PC-3 (cell line): ENCODE measurements around the gene LHFPL6. TPM values are rescaled to one million over a fixed set of nuclear protein-coding genes. Genes with fewer than 3 reads are reported as not detected.

Source experiments
- ATAC-seq: fragments of 200-7000 bp; cut with Tn5 transposase; 2 replicates; pipeline ENCODE4 v1.9.1; 2020; ENCODE audit warnings: mild to moderate bottlenecking, moderate library complexity
- BruUV-seq: library from RNA; stranded (reverse); fragments of 400-500 nt; replicated peaks from 2 replicates; lab custom pipeline; 2021; lab: Mats Ljungman, UMichigan
- CTCF ChIA-PET: fragments of 300-600 bp; sonication (Branson Sonifier 250); formaldehyde crosslinking; loops from one replicate; lab custom pipeline; 2022; ENCODE audit warnings: antibody characterized with exemption; lab: Charles Lee
- POLR2A ChIA-PET: fragments of 300-600 bp; sonication (Branson Sonifier 250); formaldehyde crosslinking; loops from one replicate; lab custom pipeline; 2022; ENCODE audit warnings: antibody characterized with exemption; ENCODE audit not compliant: unreplicated experiment; lab: Charles Lee
- DNase-seq: peaks from one replicate; pipeline ENCODE4 v3.0.0-alpha.2; 2015
- H2AFZ ChIP-seq: fragments of 300-600 bp; sonication (generic); 2 replicates; pipeline ENCODE4 v1.6.0; 2016; ENCODE audit warnings: antibody characterized with exemption, low read length
- H3F3A ChIP-seq: fragments of 300-600 bp; sonication (generic); one replicate; pipeline ENCODE4 v1.6.0; 2017; ENCODE audit warnings: antibody characterized with exemption, low read length, control low read depth, mild to moderate bottlenecking; ENCODE audit not compliant: unreplicated experiment
- H3K27ac ChIP-seq: fragments of 300-600 bp; sonication (generic); 2 replicates; pipeline ENCODE4 v1.5.1; 2016; ENCODE audit warnings: mild to moderate bottlenecking, low read length
- H3K27me3 ChIP-seq: fragments of 300-600 bp; sonication (generic); 2 replicates; pipeline ENCODE4 v1.6.1; 2016; ENCODE audit warnings: low read length, mixed read lengths
- H3K36me3 ChIP-seq: fragments of 300-600 bp; sonication (generic); 2 replicates; pipeline ENCODE4 v1.6.1; 2016; ENCODE audit warnings: low read depth, mixed run types, low read length, mixed read lengths
- H3K4me1 ChIP-seq: fragments of 300-600 bp; sonication (generic); 2 replicates; pipeline ENCODE4 v1.5.1; 2016; ENCODE audit warnings: low read length; ENCODE audit not compliant: insufficient read depth
- H3K4me2 ChIP-seq: fragments of 300-600 bp; sonication (generic); 2 replicates; pipeline ENCODE4 v1.6.0; 2016; ENCODE audit warnings: low read length
- H3K4me3 ChIP-seq: fragments of 300-600 bp; sonication (generic); 2 replicates; pipeline ENCODE4 v1.5.1; 2016; ENCODE audit warnings: mild to moderate bottlenecking, low read length, mixed read lengths
- H3K79me2 ChIP-seq: fragments of 300-600 bp; sonication (generic); 2 replicates; pipeline ENCODE4 v1.6.1; 2017; ENCODE audit warnings: low read length, mixed read lengths
- H3K9ac ChIP-seq: fragments of 300-600 bp; sonication (generic); 2 replicates; pipeline ENCODE4 v1.6.0; 2016; ENCODE audit warnings: mild to moderate bottlenecking, low read length
- H3K9me2 ChIP-seq: fragments of 300-600 bp; sonication (generic); replicated peaks from 2 replicates; pipeline ENCODE4 v1.6.1; 2016; ENCODE audit warnings: mixed run types, low read length, mixed read lengths
- H3K9me3 ChIP-seq: fragments of 300-600 bp; sonication (generic); 2 replicates; pipeline ENCODE4 v1.6.1; 2016; ENCODE audit warnings: low read length, mixed read lengths
- H4K20me1 ChIP-seq: fragments of 300-600 bp; sonication (generic); 2 replicates; pipeline ENCODE4 v1.6.1; 2016; ENCODE audit warnings: low read length, mixed read lengths
- EZH2 ChIP-seq: fragments of 300-600 bp; sonication (generic); IDR thresholded peaks from one replicate; pipeline ENCODE4 v1.6.1; 2017; ENCODE audit warnings: antibody characterized with exemption, mild to moderate bottlenecking, low read length; ENCODE audit not compliant: unreplicated experiment
- EZH2phosphoT487 ChIP-seq: fragments of 300-600 bp; sonication (generic); IDR thresholded peaks from 2 replicates; pipeline ENCODE4 v1.6.1; 2018; ENCODE audit warnings: mild to moderate bottlenecking, antibody characterized with exemption, low read length, borderline replicate concordance
- intact Hi-C: fragments of 100-400 bp; cut with micrococcal nuclease; formaldehyde crosslinking; loops from 2 replicates; pipeline ENCODE4 v1.9.0; 2023
- total RNA-seq: library from RNA; depleted of rRNA; stranded (reverse); fragments of >200 nt; gene quantifications from 2 replicates; pipeline ENCODE4 v1.2.3, GENCODE V29; 2014
- TF ChIP-seq, protein P1 (sequence below): fragments of 300-600 bp; sonication (generic); conservative IDR thresholded peaks from 2 replicates; pipeline ENCODE4 v1.5.1; 2017; ENCODE audit warnings: antibody characterized with exemption, low read depth, mild to moderate bottlenecking, low read length

The LHFPL6 gene
- total RNA-seq, 1 experiment from 2014 or later = 7.8 TPM

GRCh38 chr13:39577838-39578491, 25.0 kb downstream of the LHFPL6 start:
- no peak for DNase-seq
- no peaks in the 10 kb centered on the region for H3F3A ChIP-seq
- H2AFZ ChIP-seq = no peak overlapping the region
- no TSS peak for BruUV-seq
- ChIA-PET POLR2A (no interaction called here), CTCF (no interaction called here)
- no peak overlapping the region for H3K9ac ChIP-seq
- no peak overlapping the region for H3K27ac ChIP-seq
- H3K27me3 ChIP-seq = no peaks in the 10 kb centered on the region
- H4K20me1 ChIP-seq = no peaks in the 10 kb centered on the region
- H3K9me3 ChIP-seq = no peaks in the 10 kb centered on the region
- ATAC-seq = no peak
- H3K9me2 ChIP-seq = no peaks in the 10 kb centered on the region
- H3K4me2 ChIP-seq = no peak overlapping the region
- no peak overlapping the region for H3K4me3 ChIP-seq
- intact Hi-C loops = no loop called here
- no peaks in the 10 kb centered on the region for H3K79me2 ChIP-seq
- H3K36me3 ChIP-seq = no peaks in the 10 kb centered on the region
- H3K4me1 ChIP-seq = no peaks in the 10 kb centered on the region
- TF ChIP-seq, protein P1, sequence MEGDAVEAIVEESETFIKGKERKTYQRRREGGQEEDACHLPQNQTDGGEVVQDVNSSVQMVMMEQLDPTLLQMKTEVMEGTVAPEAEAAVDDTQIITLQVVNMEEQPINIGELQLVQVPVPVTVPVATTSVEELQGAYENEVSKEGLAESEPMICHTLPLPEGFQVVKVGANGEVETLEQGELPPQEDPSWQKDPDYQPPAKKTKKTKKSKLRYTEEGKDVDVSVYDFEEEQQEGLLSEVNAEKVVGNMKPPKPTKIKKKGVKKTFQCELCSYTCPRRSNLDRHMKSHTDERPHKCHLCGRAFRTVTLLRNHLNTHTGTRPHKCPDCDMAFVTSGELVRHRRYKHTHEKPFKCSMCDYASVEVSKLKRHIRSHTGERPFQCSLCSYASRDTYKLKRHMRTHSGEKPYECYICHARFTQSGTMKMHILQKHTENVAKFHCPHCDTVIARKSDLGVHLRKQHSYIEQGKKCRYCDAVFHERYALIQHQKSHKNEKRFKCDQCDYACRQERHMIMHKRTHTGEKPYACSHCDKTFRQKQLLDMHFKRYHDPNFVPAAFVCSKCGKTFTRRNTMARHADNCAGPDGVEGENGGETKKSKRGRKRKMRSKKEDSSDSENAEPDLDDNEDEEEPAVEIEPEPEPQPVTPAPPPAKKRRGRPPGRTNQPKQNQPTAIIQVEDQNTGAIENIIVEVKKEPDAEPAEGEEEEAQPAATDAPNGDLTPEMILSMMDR = no peak
- no peak for TF ChIP-seq EZH2phosphoT487
- no peak for TF ChIP-seq EZH2

DNA sequence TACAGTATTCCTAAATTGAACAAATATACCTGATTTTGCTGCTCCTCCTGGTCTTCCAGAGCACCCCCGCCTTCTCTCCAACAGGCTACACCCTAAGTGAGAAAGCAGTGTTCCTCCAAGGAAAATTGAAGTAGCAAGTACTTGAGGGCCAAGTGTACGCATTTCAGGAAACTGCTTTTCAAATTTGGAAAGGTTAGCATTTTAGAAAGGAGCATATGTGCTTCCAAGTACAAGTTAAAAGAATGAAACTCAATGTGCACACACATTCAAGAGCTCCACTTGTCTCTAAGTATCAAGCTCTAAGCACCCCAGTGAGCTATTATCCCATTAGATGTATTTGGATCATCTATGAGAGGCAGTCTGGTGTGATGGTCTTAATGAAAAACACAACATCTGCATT, 25.8 kb downstream of the LHFPL6 start:
- DNase-seq (no peak), ATAC-seq (no peak)
- Histone ChIP-seq H3K27ac (no peak overlapping the region), H4K20me1 (no peaks in the 10 kb centered on the region), H3K79me2 (no peaks in the 10 kb centered on the region), H3K4me3 (no peak overlapping the region), H3K27me3 (no peaks in the 10 kb centered on the region), H3K9ac (no peak overlapping the region), H2AFZ (no peak overlapping the region), H3F3A (no peaks in the 10 kb centered on the region), H3K9me3 (no peaks in the 10 kb centered on the region), H3K36me3 (no peaks in the 10 kb centered on the region), H3K4me1 (no peaks in the 10 kb centered on the region), H3K4me2 (no peak overlapping the region), H3K9me2 (no peaks in the 10 kb centered on the region)
- BruUV-seq = no TSS peak
- intact Hi-C loops = no loop called here
- TF ChIP-seq EZH2phosphoT487 (no peak), EZH2 (no peak)
- TF ChIP-seq, protein P1 = no peak
- POLR2A ChIA-PET = no interaction called here
- CTCF ChIA-PET = interaction anchor here (0.7 kb wide), 1 partner anchor 28 kb away, joined by 3 read pairs; no protein-coding TSS in a partner anchor

- H3K27me3 ChIP-seq = no peaks in the 10 kb centered on the region
- TF ChIP-seq EZH2phosphoT487 = no peak
- no peak for TF ChIP-seq EZH2
- TF ChIP-seq, protein P1 = no peak
- no peaks in the 10 kb centered on the region for H4K20me1 ChIP-seq
- no peak overlapping the region for H3K27ac ChIP-seq
- H3K4me3 ChIP-seq = no peak overlapping the region
- no peak for ATAC-seq
- DNase-seq = no peak
- no peaks in the 10 kb centered on the region for H3K9me3 ChIP-seq
- H3K9ac ChIP-seq = no peak overlapping the region
- H3K36me3 ChIP-seq = no peaks in the 10 kb centered on the region
- ChIA-PET POLR2A (no interaction called here), CTCF (no interaction called here)
- H3F3A ChIP-seq = no peaks in the 10 kb centered on the region
- BruUV-seq = no TSS peak
- H2AFZ ChIP-seq = no peak overlapping the region
- H3K4me2 ChIP-seq = no peak overlapping the region
- intact Hi-C loops = no loop called here
- H3K9me2 ChIP-seq = no peaks in the 10 kb centered on the region
- H3K79me2 ChIP-seq = no peaks in the 10 kb centered on the region
- no peaks in the 10 kb centered on the region for H3K4me1 ChIP-seq
These were observed 27.3 kb downstream of the LHFPL6 start for GRCh38 chr13:39575641-39576238.
